HepG2 (cell line): Measurements from ENCODE around the gene ATP1A1. TPM values are rescaled to one million over a fixed set of nuclear protein-coding genes. Genes with fewer than 3 reads are reported as not detected.

ENCODE experiments used
- ATAC-seq: fragments of 200-7000 bp; cut with Tn5 transposase; 3 replicates; pipeline ENCODE4 v1.9.1; 2020; ENCODE audit warnings: mild to moderate bottlenecking, moderate library complexity
- BruUV-seq: library from RNA; stranded (reverse); fragments of 400-500 nt; replicated peaks from 2 replicates; lab custom pipeline; 2021; lab: Mats Ljungman, UMichigan
- CTCF ChIA-PET: fragments of 300-600 bp; formaldehyde crosslinking; extraction: SDS; loops from one replicate; lab custom pipeline; 2021; ENCODE audit warnings: low total read pairs, inconsistent platforms, low intra/inter-chr PET ratio; lab: Yijun Ruan, JAX
- POLR2A ChIA-PET: fragments of 350-600 bp; sonication (Branson Sonifier 250); formaldehyde crosslinking; loops from one replicate; lab custom pipeline; 2020; ENCODE audit warnings: antibody characterized with exemption, inconsistent platforms; lab: Yijun Ruan, JAX
- DNase-seq: peaks from one replicate; pipeline ENCODE4 v3.0.0-alpha.2; 2015; ENCODE audit warnings: low spot score
- FAIRE-seq: peaks from 3 replicates; lab custom pipeline; 2011; peaks lifted over from hg19 to GRCh38; lab: Jason Lieb, UNC
- H2AFZ ChIP-seq: one replicate; pipeline ENCODE4 v1.6.1; 2011; ENCODE audit warnings: low read length, inconsistent platforms
- H3K27ac ChIP-seq: fragments of 300-600 bp; 3 replicates; pipeline ENCODE4 v1.8.0; 2011; ENCODE audit warnings: mixed run types, mild to moderate bottlenecking, mixed read lengths, low read length, inconsistent platforms; ENCODE audit not compliant: insufficient read depth; ENCODE audit errors: extremely low read length
- H3K27me3 ChIP-seq, 2 experiments: fragments of 200-600 bp in 1 of 2; 2 replicates in 1 of 2; 3 replicates in 1 of 2; pipeline versions ENCODE4 v1.6.0 to v1.8.0; 2011; ENCODE audit warnings: low read length in 2 of 2, mild to moderate bottlenecking in 2 of 2, moderate library complexity in 2 of 2, inconsistent platforms in 1 of 2; ENCODE audit not compliant: insufficient read depth in 2 of 2, control insufficient read depth in 1 of 2
- H3K36me3 ChIP-seq, 2 experiments: fragments of 200-600 bp in 1 of 2; replicated peaks in 1 of 2; 2 replicates in 1 of 2; 3 replicates in 1 of 2; pipeline versions ENCODE4 v1.5.1 to v1.8.0; 2011; ENCODE audit warnings: low read length in 2 of 2, inconsistent platforms in 1 of 2; ENCODE audit not compliant: insufficient read depth in 2 of 2, control insufficient read depth in 1 of 2
- H3K4me1 ChIP-seq: 2 replicates; pipeline ENCODE4 v1.5.1; 2012; ENCODE audit warnings: low read length, inconsistent platforms; ENCODE audit not compliant: insufficient read depth
- H3K4me2 ChIP-seq: 2 replicates; pipeline ENCODE4 v1.6.0; 2011; ENCODE audit warnings: low read depth, low read length, inconsistent platforms
- H3K4me3 ChIP-seq, 3 experiments: fragments of 200-600 bp in 1 of 3; sonication (generic), shearing (Covaris generic) in 1 of 3; replicated peaks in 1 of 3; 2 replicates each; pipeline ENCODE4 v1.5.1; 2011 to 2016; ENCODE audit warnings: low read length in 3 of 3, inconsistent platforms in 2 of 3, low read depth in 2 of 3, mild to moderate bottlenecking in 2 of 3, control low read depth in 1 of 3, mixed read lengths in 1 of 3; ENCODE audit not compliant: insufficient read depth in 1 of 3
- H3K79me2 ChIP-seq: one replicate; pipeline ENCODE4 v1.6.1; 2011; ENCODE audit warnings: low read length, inconsistent platforms; ENCODE audit not compliant: insufficient read depth
- H3K9ac ChIP-seq: 2 replicates; pipeline ENCODE4 v1.6.0; 2011; ENCODE audit warnings: mild to moderate bottlenecking, low read depth, low read length, inconsistent platforms; ENCODE audit not compliant: insufficient read depth
- H3K9me3 ChIP-seq: 2 replicates; pipeline ENCODE4 v1.5.1; 2012; ENCODE audit warnings: mild to moderate bottlenecking, low read length
- H4K20me1 ChIP-seq: 2 replicates; pipeline ENCODE4 v1.6.0; 2011; ENCODE audit warnings: inconsistent platforms, mild to moderate bottlenecking, low read length, moderate library complexity; ENCODE audit not compliant: insufficient read depth
- BHLHE40 ChIP-seq: IDR thresholded peaks from 2 replicates; pipeline ENCODE4 v1.6.1; 2011; ENCODE audit warnings: low read length, improper control_type of control experiment
- KAT8 ChIP-seq: IDR thresholded peaks from 2 replicates; pipeline ENCODE4 v1.6.1; 2016; ENCODE audit warnings: missing genetic modification reagents, missing compliant biosample characterization
- PATZ1 ChIP-seq: sonication (generic); formaldehyde crosslinking; IDR thresholded peaks from 2 replicates; pipeline ENCODE4 v1.4.0; 2020; ENCODE audit warnings: missing genetic modification reagents
- RBAK ChIP-seq: sonication (generic); formaldehyde crosslinking; IDR thresholded peaks from 2 replicates; pipeline ENCODE4 v1.5.1; 2020; ENCODE audit warnings: mild to moderate bottlenecking, missing genetic modification reagents
- SIN3B ChIP-seq: fragments of 150-350 bp; IDR thresholded peaks from 2 replicates; pipeline ENCODE4 v1.6.1; 2014; ENCODE audit warnings: low read length
- THAP11 ChIP-seq: IDR thresholded peaks from 2 replicates; pipeline ENCODE4 v1.6.1; 2016; ENCODE audit warnings: missing biosample characterization, missing genetic modification reagents
- ZKSCAN1 ChIP-seq: fragments of 150-350 bp; IDR thresholded peaks from 2 replicates; pipeline ENCODE4 v1.6.1; 2014; ENCODE audit warnings: low read length
- ZMYM3 ChIP-seq: sonication (generic); formaldehyde crosslinking; IDR thresholded peaks from 2 replicates; pipeline ENCODE4 v1.5.1; 2020; ENCODE audit warnings: mild to moderate bottlenecking, missing genetic modification reagents
- ZNF121 ChIP-seq: sonication (generic); formaldehyde crosslinking; IDR thresholded peaks from 2 replicates; pipeline ENCODE4 v1.5.0; 2020; ENCODE audit warnings: mild to moderate bottlenecking, missing genetic modification reagents
- ZNF343 ChIP-seq: sonication (generic); formaldehyde crosslinking; IDR thresholded peaks from 2 replicates; pipeline ENCODE4 v1.4.0; 2020; ENCODE audit warnings: mild to moderate bottlenecking, missing genetic modification reagents
- ZNF558 ChIP-seq: sonication (generic); formaldehyde crosslinking; IDR thresholded peaks from 2 replicates; pipeline ENCODE4 v1.9.0; 2022; ENCODE audit warnings: mild to moderate bottlenecking, missing genetic modification reagents, borderline replicate concordance
- ZNF772 ChIP-seq: sonication (generic); formaldehyde crosslinking; IDR thresholded peaks from 2 replicates; pipeline ENCODE4 v1.5.0; 2020; ENCODE audit warnings: mild to moderate bottlenecking, missing genetic modification reagents
- ZNF83 ChIP-seq: sonication (generic); formaldehyde crosslinking; IDR thresholded peaks from 2 replicates; pipeline ENCODE4 v1.4.0; 2020; ENCODE audit warnings: missing genetic modification reagents, mild to moderate bottlenecking, borderline replicate concordance
- WGBS: methylation state at CpG from one replicate; pipeline ENCODE4 v1.1.6; 2017; ENCODE audit warnings: low lambda C conversion rate; 5-methylcytosine and 5-hydroxymethylcytosine counted together
- in situ Hi-C: cut with HindIII; loops from 2 replicates; pipeline ENCODE4 v1.10.0; 2017; ENCODE audit warnings: low pct_unique_long_range_greater_than_20kb; ENCODE audit not compliant: extremely low pct_ligation_motif_present
- intact Hi-C: fragments of 100-400 bp; cut with micrococcal nuclease; formaldehyde crosslinking; loops from one replicate; pipeline ENCODE4 v1.10.0; 2022; ENCODE audit not compliant: unreplicated experiment
- polyA plus RNA-seq, 8 experiments: library from polyadenylated mRNA; depleted of rRNA in 3 of 8; stranded (reverse) in 7 of 8; unstranded in 1 of 8; fragments of >200 nt; fragmentation: Illumina TruSeq in 4 of 8; extraction: Trizol in 4 of 8; gene quantifications; 2 replicates each; pipeline versions ENCODE4 v1.2.1 to v1.2.3, GENCODE V29; 2011 to 2016; ENCODE audit warnings: low read depth in 4 of 8, missing spikeins in 1 of 8, mixed read lengths in 1 of 8; ENCODE audit not compliant: insufficient read depth in 1 of 8
- total RNA-seq, 5 experiments: library from RNA; depleted of rRNA; stranded (reverse); fragments of >200 nt; fragmentation: Illumina TruSeq; extraction: Trizol; gene quantifications; 2 replicates each; pipeline ENCODE4 v1.2.3, GENCODE V29; 2016; ENCODE audit warnings: low read depth in 1 of 5
- TF ChIP-seq, protein P1 (sequence below): sonication (generic); formaldehyde crosslinking; IDR thresholded peaks from 2 replicates; pipeline ENCODE4 v1.4.0; 2020; ENCODE audit warnings: mild to moderate bottlenecking, low read depth, missing genetic modification reagents
- TF ChIP-seq, protein P2 (sequence below): fragments of 450-650 bp; IDR thresholded peaks from 2 replicates; pipeline ENCODE4 v1.6.1; 2017

ATP1A1 gene
- total and polyA plus RNA-seq, 2 of the 13 experiments (the other 11 are each of a cell fraction or from before 2014, with no cell fraction given): 280 to 705 TPM

DNA sequence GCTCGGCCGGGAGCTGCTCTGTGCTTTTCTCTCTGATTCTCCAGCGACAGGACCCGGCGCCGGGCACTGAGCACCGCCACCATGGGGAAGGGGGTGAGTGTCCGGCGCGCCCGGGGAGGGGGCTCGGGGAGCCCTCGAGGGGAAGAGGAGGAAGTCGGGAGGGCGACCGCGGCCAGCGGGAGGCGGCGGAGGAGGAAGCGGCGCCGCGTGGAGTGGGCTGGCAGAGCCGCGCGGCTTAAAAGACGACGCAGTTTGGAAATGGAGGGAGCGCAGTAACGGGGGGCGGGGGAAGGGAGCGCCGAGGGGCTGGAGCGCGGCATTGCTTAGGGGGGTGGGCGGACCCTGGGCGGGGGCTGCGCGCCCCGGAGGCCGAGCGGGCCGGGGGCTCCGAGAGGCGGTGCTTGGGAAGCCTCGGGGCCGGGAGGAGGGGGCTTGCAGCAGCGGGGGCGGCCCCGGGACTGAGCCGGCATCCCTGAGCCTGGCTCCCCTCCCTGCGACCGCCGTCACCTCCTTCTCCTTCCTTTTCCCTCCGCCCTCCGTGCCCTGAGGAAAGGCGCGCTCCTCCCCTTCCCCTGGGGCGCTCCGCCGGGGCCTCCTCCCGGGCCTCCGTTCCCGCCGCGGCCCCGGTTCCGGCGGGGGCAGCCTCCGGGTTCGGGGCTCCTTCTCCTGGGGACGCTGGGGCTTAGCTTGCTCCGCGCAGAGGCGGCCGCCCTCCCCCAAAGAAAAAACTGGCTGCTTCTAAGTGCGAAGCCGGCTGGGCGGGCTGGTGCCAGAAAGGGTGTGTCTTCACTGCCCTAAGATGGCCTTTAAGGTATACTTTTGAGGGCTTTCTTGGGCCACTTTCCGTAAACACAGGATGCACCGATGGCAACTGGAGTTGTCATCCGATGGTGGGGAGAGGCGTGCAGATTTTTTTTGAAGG, 648 bp downstream of the ATP1A1 start (continued):
- peak; percentile 57 for TF ChIP-seq PATZ1 (CRISPR knock-in tag)
- no peak for TF ChIP-seq ZNF121 (CRISPR knock-in tag)

- ChIA-PET POLR2A (interaction anchor here (1.0 to 4.1 kb wide), 7 partner anchors 43 to 235 kb away, joined by 3 to 24 read pairs (median 10); no protein-coding TSS in a partner anchor), CTCF (no interaction called here)
- in situ Hi-C loops (no loop called here), intact Hi-C loops (loop anchor here (5.0 kb wide), 2 partner anchors 43 to 222 kb away; no protein-coding TSS in a partner anchor)
- H3K27me3 ChIP-seq: peaks cover 0 to 7% of the 10 kb centered on the region in 2 experiments; a peak in 1 of 5 replicates
- no peaks in the 10 kb centered on the region for H3K9me3 ChIP-seq
- 4% methylated on average over 19 of the region's 26 CpGs for WGBS
- peak overlapping the region; percentile 79 to 89 (median 84) for H3K4me3 ChIP-seq
- ATAC-seq: peak; percentile 39
- H3K27ac ChIP-seq: peak overlapping the region; percentile 77
- H3K79me2 ChIP-seq: peaks cover 59% of the 10 kb centered on the region
- peaks cover 50% of the 10 kb centered on the region for H4K20me1 ChIP-seq
- peak overlapping the region; percentile 85 for H3K9ac ChIP-seq
- TSS peak; percentile 82 for BruUV-seq
- H2AFZ ChIP-seq: no peak overlapping the region
- H3K36me3 ChIP-seq: peaks cover 0 to 4% of the 10 kb centered on the region in 2 experiments; a peak in 2 of 5 replicates
- peaks cover 62% of the 10 kb centered on the region for H3K4me1 ChIP-seq
- peak overlapping the region; percentile 94 for H3K4me2 ChIP-seq
- DNase-seq: peak; percentile 35
- FAIRE-seq: no peak
- TF ChIP-seq SIN3B (no peak), ZMYM3 (CRISPR knock-in tag) (0 out of 2 replicates have a peak, but pooled peaks have one; percentile 6), ZKSCAN1 (no peak), ZNF83 (CRISPR knock-in tag) (no peak), RBAK (CRISPR knock-in tag) (no peak), ZNF558 (CRISPR knock-in tag) (no peak), ZNF772 (CRISPR knock-in tag) (no peak), ZNF343 (CRISPR knock-in tag) (no peak), BHLHE40 (no peak), THAP11 (CRISPR knock-in tag) (no peak), KAT8 (no peak)
- TF ChIP-seq, protein P1, sequence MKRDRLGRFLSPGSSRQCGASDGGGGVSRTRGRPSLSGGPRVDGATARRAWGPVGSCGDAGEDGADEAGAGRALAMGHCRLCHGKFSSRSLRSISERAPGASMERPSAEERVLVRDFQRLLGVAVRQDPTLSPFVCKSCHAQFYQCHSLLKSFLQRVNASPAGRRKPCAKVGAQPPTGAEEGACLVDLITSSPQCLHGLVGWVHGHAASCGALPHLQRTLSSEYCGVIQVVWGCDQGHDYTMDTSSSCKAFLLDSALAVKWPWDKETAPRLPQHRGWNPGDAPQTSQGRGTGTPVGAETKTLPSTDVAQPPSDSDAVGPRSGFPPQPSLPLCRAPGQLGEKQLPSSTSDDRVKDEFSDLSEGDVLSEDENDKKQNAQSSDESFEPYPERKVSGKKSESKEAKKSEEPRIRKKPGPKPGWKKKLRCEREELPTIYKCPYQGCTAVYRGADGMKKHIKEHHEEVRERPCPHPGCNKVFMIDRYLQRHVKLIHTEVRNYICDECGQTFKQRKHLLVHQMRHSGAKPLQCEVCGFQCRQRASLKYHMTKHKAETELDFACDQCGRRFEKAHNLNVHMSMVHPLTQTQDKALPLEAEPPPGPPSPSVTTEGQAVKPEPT (CRISPR knock-in tag): no peak
- TF ChIP-seq, protein P2, sequence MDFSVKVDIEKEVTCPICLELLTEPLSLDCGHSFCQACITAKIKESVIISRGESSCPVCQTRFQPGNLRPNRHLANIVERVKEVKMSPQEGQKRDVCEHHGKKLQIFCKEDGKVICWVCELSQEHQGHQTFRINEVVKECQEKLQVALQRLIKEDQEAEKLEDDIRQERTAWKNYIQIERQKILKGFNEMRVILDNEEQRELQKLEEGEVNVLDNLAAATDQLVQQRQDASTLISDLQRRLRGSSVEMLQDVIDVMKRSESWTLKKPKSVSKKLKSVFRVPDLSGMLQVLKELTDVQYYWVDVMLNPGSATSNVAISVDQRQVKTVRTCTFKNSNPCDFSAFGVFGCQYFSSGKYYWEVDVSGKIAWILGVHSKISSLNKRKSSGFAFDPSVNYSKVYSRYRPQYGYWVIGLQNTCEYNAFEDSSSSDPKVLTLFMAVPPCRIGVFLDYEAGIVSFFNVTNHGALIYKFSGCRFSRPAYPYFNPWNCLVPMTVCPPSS: no peak
Observed at GRCh38 chr1:116374353-116375147, 1.5 kb downstream of the ATP1A1 start.
